GM21529 (cell line): Measurements from ENCODE around the gene TRIM7.
"Not testable (repeated sequence)": the region's sequence is repeated elsewhere in the genome, so short reads cannot be mapped to it uniquely, and the experiment has no call there.

Experiments used
- ATAC-seq: cut with Tn5 transposase; IDR thresholded peaks from one replicate; pipeline ENCODE4 v1.9.1; 2021; ENCODE audit not compliant: unreplicated experiment

Gene TRIM7

DNA sequence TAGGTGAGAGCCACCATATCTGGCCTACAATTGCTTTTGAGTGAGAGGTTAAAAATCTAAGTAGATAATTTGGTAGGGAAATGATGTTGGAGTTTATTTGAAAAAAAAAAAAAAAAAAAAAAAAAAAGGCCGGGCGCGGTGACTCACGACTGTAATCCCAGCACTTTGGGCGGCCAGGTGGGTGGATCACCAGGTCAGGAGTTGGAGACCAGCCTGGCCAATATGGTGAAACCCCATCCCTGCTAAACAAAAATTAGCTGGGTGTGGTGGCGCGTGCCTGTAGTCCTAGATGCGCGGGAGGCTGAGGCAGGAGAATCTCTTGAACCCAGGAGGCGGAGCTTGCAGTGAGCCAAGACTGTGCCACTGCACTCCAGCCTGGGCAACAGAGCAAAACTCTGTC lies 9.3 kb upstream of the TRIM7 start:
- not testable (repeated sequence) for ATAC-seq

DNA sequence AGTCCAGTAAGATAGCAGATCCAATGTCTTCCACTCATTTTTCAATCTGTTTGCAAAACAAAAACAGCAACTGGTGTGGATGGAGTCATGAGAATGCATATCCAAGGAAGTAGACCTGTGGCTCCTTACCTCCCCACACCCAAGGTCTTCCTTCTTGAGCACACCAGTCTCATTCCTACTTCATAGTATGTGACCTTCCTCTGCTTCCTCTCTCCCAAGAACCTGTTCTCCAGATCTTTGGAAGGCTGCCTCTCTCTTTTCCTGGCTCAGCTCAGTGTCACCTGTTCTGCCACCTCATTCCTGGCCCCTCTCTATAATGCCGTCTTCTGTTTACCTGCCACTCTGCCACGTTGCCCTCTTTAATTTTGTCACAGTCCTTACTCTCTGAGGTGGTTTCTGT lies 7.9 kb upstream of the TRIM7 start:
- no peak for ATAC-seq

DNA sequence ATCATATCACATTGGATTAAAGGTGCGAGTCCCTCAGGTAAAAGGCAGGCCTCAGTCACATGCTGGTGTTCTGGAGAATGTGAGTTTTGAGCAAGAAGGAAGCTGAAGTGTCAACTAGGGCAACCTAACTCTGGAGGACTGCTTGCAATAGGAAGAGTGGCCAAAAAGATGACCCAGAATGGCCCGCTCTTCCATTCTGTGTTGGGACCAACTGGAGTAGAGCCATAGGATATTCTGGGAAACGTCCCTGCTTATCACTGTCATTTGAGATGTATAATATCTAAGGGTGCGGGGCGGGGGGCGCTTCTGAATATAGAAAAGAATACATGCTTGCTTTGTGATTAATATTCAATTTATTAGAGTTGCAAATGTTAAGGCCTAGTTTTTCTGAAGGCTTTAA lies 7.1 kb upstream of the TRIM7 start:
- ATAC-seq: no peak

DNA sequence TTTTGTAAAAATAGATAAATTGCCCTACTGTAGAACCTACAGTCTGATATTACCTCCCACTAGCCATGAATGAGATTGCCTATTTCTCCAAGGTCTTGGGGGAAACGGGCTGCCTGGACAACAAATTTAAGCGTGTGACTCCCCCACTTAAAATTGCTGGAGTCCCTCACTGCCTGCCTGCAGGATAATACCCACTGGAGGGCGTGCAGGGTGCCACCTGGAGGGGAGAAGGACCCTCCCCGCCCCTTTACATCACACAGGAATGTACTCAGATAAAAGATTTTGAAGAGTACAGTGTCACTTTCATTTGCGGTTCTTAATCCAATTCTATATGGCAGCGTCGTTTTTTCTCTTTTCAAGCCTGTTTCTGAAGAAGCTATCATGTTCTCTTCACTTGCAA lies 6.2 kb upstream of the TRIM7 start:
- ATAC-seq: no peak

DNA sequence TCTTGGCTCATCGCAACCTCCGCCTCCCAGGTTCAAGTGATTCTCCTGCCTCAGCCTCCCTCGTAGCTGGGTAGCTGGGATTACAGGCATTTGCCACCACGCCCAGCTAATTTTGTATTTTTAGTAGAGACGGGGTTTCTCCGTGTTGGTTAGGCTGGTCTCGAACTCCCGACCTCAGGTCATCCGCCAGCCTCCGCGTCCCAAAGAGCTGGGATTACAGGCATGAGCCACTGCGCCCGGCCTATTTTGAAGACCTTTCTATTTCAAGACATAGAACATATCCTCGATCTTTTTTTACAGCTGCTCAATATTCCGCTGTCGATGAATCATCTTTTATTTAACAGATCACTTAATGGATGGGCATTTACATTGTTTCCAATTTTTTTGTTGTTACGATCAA lies 5.7 kb upstream of the TRIM7 start:
- not testable (repeated sequence) for ATAC-seq

DNA sequence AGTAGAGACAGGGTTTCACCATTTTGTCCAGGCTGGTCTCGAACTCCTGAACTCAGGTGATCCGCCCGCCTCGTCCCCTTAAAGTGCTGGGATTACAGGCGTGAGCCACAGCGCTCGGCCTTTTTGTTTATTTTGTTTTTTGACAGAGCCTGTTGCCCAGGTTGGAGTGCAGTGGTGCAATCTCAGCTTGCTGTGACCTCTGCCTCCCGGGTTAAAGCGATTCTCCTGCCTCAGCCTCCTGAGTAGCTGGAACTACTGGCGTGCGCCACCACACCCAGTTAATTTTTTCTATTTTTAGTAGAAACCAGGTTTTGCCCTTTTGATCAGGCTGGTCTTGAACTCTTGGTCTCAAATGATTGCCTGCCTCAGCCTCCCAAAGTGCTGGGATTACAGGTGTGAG lies 5.2 kb upstream of the TRIM7 start:
- ATAC-seq: not testable (repeated sequence)

DNA sequence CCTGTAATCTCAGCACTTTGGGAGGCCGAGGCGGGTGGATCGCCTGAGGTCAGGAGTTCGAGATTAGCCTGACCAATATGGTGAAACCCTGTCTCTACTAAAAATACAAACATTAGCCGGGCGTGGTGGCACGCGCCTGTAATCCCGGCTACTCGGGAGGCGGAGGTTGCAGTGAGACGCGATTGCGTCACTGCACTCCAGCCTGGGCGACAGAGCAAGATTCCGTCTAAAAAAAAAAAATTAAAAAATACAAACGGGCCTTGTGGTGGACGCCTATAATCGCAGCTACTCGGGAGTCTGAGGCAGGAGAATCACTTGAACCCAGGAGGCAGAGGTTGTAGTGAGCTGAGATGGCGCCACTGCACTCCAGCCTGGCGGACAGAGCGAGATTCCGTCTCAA lies 4.0 kb upstream of the TRIM7 start:
- not testable (repeated sequence) for ATAC-seq

DNA sequence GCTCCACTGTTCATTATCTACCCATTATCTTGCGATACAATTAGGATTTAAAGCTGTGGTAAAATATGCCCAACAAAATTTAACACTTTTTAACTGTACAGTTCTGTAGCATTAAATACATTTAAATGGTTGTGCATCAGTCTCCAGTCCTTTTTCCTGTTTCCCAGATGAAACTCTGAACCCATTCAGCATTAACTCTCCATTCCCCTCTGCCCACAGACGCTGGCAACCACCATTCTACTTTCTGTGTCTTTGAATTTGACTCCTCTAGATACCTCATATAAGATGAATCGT lies 2.9 kb upstream of the TRIM7 start:
- no peak for ATAC-seq

DNA sequence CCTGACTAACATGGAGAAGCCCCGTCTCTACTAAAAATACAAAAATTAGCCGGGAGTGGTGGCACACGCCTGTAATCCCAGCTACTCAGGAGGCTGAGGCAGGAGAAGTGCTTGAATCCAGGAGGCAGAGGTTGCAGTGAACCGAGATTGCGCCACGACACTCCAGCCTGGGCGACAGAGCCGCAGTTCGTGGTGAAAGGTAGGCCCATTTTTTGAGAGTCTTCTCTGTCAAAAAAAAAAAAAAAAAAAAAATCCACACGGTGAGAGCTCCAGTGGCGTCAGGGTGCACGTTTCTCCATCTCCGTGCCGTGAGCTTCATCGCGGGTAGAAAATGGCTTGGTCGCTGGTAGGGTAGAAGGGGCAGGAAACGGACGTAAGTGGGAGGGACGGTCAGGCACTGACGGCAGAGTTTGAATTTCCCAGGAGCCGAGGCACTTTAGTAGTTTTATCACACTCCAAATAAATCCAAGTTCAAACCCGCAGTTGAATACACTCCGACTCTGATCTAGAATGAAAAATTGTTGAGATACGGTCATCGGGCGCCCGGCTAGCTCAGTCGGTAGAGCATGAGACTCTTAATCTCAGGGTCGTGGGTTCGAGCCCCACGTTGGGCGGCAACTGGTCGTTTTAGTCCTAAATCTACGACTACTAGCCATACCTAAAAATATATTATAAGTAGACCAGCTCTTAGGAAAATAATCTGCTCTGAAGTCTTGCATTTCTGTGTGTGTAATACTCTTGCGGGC lies 2.4 kb upstream of the TRIM7 start:
- peak; percentile 28 for ATAC-seq

DNA sequence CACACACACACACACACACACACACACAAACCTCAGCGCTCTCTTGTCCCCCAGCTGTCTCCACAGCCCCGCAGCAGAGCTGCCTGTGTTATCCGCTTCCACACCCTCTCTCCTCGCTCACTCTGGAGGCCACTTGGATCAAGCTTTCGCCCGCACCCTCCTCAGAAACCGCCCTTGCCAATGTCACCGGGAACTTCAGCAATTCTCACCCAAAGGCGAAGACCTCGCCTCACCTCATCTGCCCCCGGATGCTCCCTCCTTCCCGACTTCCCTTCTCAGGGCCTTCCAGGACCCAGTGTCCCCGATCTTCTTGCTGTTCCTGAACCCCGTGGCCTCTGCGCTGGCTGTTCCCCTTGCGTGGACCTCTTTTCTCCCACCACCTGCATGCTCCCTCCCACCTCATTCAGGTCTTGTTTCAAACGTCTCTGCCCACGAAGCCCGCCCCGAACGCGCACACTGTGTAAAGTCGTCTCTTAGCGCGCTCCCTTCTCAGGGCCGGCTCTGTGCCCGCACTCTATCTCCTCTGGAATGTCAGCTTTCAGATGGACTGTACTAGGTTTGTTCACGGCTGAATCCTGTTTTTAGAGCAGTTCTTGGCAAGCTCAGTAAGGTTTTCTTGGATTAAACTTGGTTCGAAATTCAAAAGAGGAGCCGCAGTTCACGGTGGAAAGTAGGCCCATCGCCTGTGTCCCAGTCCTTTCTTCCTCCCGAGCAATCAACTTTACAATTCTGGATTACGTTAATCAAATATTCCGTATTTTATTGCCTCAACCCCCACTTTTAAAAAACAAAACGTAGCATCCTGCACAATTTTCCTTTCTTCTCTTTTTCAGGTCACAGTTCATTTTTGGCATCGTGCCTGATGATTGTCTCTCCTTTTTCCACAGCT lies 1.0 kb upstream of the TRIM7 start:
- ATAC-seq: no peak

DNA sequence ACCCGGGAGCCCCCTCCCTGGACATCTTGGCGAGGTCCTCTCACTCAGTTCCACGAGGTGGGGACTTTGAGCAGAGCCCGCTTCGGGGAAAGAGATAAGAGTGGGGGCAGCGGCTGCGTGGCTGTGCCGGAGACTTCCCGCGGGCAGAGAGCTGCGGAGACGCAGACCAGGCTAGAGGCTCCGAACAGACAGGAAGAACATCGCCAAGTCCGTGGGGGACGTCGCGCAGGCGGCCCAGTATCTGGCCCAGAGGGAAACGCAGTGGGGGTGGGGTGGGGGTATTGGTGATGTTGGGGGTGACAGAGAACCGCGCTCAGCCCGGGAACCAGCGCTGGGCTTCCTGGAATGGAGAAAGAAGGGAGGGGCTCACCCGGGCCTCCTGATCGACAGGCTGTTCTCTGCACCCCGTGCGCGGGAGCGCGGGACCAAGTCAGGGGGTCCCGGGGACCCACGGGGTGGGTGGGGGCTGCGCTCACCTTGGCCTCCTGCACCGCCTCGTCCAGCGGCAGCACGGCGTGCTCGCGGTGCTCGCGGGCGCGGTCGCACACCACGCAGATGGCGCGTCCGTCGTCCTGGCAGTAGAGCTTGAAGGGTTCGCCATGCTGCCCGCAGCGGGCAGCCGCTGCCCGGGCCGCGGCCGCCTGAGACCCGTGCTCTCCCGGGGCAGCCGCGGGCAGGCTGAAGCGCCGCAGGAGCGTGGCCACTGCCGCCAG lies 727 bp downstream of the TRIM7 start:
- no peak for ATAC-seq

DNA sequence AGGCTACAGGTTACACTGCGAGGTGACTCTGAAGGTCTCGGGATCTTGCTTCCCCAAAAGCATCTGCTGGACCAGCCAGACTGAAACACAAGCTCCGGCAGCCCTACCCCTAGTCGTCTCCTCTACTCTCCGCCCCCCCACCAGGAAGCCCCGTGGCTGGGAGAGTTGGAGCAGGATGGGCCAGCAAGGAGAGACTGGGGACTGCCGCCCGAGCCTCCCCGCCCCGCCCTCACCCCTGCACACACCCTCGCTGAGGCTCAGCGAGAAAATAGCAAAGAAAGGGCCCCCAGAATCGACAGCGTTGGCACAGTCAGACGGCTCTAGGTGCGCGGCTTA lies 1.3 kb downstream of the TRIM7 start:
- ATAC-seq: no peak

DNA sequence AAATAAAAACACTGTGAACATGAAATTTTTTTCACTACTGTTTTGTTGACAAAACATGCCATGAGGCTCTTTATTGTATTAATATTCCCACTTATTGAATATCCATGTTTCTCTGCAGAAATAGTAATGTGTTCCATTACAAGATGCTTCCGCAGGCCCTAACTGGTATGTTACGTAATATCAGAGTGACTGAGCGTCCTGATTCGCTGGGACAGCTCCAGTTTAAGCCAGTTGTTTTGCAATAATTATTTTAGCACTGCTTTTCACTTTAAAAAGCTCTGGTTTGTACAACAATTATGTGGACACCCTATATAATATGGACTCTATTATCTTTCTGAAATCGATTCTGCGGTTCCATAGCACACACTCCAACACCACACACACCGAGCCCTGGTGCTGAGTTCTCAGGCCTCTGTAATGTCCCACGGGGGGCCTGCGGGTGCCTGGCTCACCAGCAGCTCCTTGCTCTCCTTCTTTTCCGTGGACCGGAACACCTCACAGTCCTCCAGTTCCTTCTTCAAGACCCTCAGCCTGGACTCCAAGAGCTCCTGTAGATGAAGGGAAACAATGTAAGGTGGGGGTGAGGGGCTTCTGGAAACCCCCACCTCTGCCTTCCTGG lies 1.8 kb downstream of the TRIM7 start:
- ATAC-seq: no peak

DNA sequence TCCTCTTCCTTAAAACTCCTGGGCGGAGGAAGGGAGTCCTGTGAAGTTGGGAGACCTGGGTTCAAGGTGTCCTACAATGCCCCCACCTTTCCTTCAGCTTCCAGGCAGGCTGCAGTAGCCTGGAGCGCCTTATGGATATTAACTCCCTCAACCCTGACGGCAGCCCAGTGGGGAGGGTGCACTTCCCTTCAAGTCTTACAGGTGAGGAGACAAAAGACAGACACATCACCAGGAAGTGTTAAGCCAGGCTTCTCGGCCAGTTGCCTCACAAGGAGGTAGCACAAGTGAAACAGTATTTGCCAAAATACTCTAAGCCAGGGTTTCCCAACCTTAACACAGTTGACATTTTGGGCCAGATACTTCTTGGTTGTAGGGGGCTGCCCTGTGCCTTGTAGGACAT lies 4.2 kb downstream of the TRIM7 start:
- ATAC-seq: no peak

DNA sequence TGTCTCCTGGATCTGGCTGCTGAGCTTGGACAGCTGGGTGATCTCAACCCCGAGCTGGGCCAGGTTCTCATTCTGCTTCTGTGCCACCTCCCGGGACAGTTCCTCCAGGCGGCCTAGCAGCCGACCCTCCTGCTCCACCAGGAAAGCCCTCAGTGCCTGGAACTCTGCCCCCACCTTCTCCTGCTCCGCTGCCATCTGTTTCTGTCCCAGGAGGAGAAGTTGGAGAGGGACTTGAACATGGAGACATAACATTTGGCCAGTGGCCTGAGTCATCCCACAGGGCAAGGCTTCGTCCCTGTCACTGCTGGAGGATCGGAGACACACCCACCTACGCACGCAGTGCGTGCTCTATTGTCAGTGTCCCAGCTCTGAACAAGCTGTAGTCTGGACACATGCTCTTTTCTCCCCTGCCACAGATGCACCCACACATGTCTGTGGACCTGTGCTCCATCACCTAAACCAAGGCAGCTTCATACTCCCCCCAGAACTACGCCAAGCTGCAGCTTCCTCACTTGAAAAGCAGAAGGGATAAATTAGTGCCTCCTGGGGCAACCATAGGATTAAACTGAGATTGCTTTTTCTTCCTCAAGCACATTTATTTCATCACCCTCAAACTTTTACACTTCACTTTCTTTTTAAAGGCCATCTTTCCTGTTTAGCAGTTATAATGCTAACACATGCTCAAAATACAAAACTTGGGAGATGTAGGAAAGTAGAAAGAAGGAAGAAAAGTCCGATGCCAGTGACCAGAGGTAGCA lies 4.9 kb downstream of the TRIM7 start:
- no peak for ATAC-seq

DNA sequence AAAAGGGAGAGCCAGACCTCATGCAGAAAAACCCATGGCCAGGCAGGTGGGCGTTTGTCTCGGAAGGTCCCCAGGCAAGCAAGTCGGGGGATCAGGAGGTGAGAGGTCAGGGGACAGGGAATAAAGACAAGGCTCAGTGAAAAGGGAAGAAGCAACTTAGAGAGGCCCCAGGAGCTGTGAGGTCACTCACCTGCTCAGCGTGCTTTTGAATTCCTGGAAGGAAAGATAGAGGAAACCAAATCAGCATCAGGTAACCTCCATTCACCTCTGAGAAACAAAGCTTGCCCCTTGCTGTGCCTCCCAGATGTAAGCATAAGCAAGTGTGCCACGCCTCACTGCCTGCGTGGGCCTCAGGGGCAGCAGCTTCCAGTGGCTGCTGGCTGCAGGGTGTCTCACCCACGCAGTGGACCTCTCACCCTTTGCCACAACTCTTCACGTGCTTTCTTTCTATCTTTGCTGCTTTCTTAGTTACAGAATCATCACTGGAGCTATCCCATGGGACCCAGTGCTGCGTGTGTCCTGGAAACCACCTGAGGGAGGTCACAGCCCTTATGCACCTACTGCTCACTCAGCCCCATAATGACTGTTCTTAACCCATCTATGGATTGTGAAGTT lies 6.0 kb downstream of the TRIM7 start:
- peak; percentile 76 for ATAC-seq

DNA sequence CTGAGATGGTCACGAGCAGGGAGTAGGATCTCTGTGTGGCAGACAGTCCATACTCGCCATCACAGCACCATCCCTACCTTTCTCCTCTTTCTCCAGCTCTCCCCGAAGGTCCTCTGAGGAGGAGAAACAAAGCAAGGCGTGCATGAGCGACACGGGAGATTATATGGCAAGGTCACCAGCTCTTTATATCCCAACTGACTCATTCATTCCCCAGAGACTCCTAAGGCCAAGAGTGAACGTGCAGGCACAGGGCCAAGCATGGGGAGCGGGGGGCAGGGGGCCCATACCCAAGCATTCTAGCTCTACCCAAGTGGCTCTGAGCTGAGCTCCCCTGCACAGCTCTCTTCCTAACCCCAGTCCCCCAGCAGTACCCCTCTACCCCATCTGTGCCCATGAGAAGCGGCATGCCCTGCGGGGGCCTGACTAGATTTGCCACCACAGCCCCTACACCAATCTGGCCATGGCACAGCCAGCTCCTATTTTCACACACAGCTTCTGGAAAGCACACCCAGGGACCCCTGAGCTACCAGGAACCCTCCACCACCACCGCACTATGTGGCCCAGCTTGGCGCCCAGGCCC lies 6.8 kb downstream of the TRIM7 start:
- no peak for ATAC-seq

DNA sequence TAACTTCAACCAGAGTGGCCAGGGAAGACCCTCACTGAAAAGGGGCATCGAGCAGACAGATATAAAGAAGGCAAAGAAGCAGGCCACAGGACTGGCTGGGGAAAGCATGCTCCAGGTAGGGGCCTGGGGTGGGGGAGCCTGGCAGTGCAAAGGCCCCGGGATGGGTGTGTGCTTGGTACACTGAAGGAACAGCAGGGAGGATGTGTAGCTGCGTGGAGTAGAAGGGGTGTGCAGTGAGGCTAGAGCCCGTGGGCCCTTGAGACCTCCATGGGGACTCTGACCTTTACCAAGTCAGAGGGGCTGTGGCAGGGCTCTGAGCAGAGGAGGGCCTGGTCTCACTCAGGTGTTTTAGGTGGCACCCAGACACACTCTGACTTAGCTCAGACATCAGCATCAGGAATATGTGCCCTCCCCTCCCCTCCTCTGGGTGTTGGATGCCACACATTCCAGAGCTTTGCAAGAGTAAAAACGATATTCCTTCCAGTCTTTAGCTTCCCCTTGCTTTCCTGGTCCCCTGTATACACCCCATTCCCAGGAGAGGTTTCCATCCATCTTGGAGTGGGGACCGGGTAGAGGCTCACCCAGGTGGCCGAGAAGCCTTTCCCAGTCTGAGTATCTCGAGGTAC lies 7.6 kb downstream of the TRIM7 start:
- no peak for ATAC-seq

DNA sequence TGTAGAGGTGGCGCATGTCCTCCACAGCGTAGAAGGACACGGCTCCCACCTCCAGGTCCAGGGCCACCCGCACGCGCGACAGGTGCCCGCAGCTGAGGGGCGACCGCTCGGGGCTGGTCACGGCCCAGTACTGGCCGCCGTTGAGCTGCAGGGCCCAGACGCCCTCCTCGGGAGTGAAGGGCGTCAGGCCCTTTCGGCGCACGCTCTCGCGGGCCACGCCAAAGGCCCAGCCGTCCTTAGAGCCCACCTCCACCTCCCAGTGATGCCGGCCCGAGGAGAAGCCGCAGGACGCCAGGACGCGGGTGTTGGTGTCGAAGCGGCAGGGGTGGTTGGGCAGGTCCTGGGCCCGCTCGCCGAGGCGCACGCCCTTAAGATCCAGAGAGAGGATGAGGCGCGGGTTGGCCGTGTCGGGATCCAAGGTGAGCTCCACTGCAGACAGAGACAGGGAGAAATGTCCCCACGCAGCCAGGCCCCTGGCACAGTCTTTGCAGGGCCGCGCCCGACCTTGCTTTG lies 9.7 kb downstream of the TRIM7 start:
- ATAC-seq: no peak
